Measurements from ENCODE around the gene TUBG1.
A peak's percentile ranks its signal among the peaks of the same experiment; 100 is the strongest.
"Not testable (repeated sequence)": the region's sequence is repeated elsewhere in the genome, so short reads cannot be mapped to it uniquely, and the experiment has no call there.

The TUBG1 gene

DNA sequence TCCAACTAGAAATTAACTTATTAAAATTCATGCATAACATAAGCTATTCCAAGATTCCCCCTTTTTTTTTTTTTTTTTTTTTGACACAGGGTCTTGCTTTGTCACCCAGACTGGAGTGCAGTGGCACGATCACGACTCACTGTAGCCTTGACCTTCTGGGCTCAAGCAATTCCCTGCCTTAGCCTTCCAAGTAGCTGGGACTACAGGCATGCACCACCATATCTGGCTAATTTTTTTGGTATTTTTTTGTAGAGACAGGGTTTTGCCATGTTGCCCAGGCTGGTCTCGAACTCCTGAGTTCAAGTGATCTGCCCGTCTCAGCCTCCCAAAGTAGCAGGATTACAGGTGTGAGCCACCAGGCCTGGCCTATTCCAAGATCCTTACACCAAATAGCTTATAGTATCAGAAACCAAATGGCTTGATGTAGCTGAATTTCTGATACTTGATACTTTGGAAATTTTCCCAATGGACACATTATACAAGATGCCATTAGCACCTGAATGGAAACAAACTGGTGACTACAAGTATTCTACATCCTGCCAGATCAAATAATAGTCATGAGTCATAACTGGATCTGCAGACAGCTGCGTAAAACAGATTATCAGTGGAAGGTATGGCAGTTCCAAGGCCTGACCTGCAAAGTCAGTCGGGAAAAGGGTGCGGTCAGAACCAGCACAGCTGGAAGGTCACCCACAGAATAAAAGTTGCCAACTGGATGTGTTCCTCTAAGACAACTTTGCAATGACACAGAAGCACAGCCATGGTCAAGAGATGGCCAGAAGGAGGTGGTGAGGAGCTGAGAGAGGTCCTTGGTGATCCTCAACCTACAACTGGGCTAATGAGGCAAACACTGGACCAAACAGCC is 14.5 kb downstream of the TUBG1 start:
- peak; percentile 78 for DNase-seq (ENCODE audit: low spot score)

GRCh38 chr17:42627032-42627764 is 17.7 kb downstream of the TUBG1 start:
- DNase-seq (ENCODE audit: low spot score), result not testable (repeated sequence)

DNA sequence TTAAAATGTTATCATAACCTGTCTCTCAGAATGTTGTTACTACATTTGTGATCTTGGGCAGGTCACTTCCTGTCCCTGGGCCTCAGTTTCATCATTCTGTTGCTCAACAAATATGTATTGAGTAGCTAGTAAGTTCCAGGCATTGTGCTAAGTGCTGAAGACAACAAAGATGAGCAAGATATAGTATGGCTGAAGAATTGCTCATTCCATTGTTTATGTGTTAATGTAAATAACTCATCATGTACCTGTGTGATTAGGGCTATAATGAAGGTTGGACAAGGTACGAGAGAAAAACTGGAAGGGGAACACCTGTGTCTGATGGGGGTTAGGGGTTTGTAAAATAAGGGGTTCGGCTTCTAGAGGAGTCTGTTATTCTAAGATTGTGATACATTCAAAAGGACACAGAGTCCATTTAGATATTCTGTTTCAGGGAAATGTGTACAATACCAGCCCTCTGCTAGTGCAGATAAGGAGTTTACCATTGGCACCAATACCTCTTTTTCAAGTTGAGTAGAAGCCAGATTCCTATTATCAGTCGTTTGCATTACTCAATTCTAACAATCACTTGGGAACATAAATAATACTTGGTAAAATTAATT is 20.0 kb downstream of the TUBG1 start:
- DNase-seq (ENCODE audit: low spot score), result peak; percentile 67

DNA sequence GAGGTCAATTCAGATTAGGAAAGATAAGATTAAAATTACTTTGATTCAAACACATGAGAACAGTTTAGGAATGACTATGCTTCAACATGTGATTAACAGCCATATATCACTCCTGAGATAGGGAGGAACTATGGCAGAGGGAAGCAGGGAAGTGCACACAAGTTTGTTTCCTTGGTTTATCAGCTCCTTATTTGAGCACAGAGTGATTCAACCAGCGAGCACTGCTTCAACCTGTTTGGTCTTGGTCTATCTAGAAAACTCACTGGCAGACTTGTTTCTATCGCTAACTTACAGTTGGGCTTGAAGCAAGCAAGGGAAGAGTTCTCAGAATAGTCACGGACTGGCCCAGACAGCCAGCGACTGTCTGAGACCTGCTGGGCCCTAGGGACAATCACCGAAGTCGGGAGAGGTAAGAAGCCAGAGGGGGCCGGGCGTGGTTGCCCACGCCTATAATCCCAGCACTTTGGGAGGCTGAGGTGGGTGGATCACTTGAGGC is 23.5 kb downstream of the TUBG1 start:
- DNase-seq (ENCODE audit: low spot score), result peak; percentile 61

DNA sequence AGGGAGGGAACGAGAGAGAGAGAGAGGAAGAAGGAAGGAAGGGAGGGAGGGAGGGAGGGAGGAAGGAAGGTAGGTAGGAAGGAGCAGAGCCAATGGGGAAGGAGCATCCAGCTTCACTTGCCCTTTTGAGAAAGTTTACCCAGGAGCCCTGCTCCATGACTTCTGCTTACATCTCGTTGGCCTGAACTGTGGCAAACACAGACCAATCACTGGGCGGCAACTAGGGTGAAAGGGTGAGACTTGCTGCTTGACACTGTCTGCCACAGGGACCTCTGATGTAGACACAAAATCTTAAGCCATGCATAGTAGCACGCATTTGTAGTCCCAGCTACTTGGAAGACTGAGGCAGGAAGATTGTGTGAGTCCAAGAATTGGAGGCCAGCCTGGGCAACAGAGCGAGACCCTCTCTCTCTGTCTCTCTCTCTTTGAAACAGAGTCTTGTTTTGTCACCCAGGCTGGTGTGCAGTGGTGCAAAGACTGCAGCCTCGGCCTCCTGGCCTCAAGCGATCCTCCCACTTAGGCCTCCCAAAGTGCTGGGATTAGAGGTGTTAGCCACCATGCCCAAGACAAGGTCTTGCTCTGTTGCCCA is 30.1 kb downstream of the TUBG1 start:
- DNase-seq (ENCODE audit: low spot score), result no peak

DNA sequence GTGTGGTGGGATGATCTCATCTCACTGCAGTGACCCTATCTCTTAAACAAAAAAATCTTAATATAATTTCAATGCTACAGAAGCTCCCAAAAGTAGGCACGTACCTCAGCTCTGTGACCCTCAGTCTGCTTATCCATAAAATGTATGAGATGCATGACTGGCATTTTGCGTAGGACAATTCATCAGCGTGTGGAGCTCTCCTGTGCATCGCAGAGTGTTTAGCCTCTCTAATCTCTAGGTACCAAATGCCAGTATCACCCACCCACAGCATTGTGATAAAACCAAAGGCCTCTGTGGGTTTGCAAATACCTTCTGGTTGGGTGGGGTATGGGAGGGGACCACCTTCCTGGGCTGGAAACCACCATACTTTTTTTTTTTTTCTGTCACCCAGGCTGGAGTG is 30.6 kb downstream of the TUBG1 start:
- peak; percentile 67 for DNase-seq (ENCODE audit: low spot score)

DNA sequence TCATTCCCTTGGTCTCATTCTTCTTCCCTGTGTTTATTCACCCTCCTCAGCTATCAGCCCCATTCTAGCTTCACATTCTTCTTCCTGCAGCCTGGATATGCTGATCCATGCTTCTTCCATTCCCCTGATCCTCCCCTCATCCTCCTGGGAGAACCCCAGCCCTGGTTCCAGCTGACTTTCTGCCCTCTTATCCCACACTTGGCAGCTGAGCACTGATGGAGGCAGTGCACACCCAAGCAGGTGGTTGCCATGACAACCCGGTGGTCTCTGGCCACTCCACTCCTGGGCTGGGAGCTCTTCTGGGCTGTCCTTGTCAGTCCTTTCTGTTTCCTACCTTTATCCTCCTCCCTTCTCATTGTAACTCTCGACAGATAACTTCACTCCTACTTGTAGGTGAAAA is 32.9 kb downstream of the TUBG1 start:
- DNase-seq (ENCODE audit: low spot score), result no peak

DNA sequence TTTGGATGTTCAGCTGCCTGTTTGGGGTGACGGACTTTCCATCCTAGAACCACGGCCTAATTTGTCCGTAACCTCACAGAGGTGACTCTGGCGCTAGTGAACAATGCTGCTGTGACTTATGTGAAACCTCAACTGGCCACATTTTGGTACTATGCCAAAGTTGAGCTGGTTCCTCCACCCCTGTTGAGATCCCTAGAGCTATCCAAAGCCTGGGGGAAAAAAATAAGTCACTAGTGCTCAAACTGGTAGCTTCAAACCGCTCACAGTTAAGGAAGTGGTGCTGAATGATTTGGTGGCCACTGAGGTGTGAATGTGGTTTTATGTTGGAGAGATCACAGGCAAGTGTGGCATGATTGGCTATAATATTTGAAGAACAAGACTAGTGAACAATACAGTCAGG is 38.3 kb downstream of the TUBG1 start:
- DNase-seq (ENCODE audit: low spot score), result no peak

DNA sequence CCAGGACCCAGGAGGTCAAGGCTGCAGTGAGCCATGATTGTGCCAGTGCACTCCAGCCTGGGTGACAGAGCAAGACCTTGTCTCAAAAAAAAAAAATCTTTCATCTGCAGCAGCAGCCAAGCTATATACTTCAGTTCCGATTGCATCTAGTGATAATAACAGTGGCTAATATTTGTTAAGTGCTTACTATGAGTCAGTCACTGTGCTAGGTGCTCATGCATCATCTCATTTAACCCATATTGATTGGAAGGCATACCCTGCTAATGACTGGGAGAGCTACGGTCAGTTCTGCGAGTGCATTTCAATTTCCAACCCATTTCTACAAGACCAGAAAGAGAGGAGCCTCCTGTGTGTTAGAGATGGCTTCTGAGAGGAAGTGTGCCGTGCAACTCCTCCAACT is 41.9 kb downstream of the TUBG1 start:
- no peak for DNase-seq (ENCODE audit: low spot score)

- no peak for DNase-seq (ENCODE audit: low spot score)
Measured at GRCh38 chr17:42653179-42654124, 44.0 kb downstream of the TUBG1 start.

DNA sequence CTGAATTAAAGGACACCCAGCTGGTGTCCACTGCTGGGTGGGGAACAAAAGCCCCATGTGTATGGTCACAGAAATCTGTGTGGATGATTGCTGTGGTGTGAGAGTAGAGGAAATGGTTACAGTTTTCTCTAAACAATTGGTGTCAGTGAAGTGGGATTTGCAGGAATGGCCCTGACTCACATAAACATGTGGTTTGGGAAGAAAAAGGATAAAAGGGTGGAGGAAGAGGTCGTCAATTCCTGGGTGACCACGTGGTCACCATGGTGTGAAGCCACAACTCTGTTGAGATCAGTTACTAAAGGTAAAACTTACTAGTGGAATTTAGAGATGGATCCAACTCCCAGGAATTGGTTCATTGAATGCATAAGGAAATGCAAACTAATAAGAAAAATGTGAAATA is 46.0 kb downstream of the TUBG1 start:
- DNase-seq (ENCODE audit: low spot score), result no peak

GRCh38 chr17:42657824-42658588 is 48.5 kb downstream of the TUBG1 start:
- DNase-seq (ENCODE audit: low spot score), result no peak

- peak; percentile 73 for DNase-seq (ENCODE audit: low spot score)
Measured at GRCh38 chr17:42659079-42659931, 49.8 kb downstream of the TUBG1 start, which contains the start of gene TUBG2. Gene TUBG2 (plus strand): TSS chr17:42659284. CDS start chr17:42659504, 220 bp downstream.

DNA sequence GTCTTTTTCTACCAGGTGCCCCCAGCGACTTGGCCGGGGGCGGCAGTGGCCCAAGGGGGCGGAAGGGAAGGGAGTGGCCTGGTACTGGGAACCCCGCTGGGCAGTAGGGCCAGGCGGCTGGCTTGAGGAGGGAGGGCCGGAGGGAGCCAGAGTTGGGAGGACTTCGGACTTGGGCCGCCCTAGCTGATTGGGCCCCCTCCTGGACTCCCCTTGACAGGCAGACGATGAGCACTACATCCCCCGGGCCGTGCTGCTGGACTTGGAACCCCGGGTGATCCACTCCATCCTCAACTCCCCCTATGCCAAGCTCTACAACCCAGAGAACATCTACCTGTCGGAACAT is 50.4 kb downstream of the TUBG1 start:
- DNase-seq (ENCODE audit: low spot score), result not testable (repeated sequence)

- DNase-seq (ENCODE audit: low spot score), result no peak
Measured at GRCh38 chr17:42660692-42661345, 51.3 kb downstream of the TUBG1 start.
